Lower leg skin (tissue), 4 donors: ENCODE data around the gene BICDL2. TPM values are rescaled to one million over a fixed set of nuclear protein-coding genes. Genes with fewer than 3 reads are reported as not detected.
"Not testable (repeated sequence)": the region's sequence is repeated elsewhere in the genome, so short reads cannot be mapped to it uniquely, and the experiment has no call there.

Experiments
- DNase-seq, 2 donors: peaks; one replicate each; pipeline ENCODE4 v3.0.0-alpha.2; 2019; ENCODE audit warnings: low spot score in 2 of 2
- H3K4me3 ChIP-seq: fragments of 200-600 bp; sonication (generic); 2 replicates; pipeline ENCODE4 v1.5.1; 2017; ENCODE audit warnings: mild to moderate bottlenecking, low read depth; ENCODE audit not compliant: poor library complexity, severe bottlenecking
- CTCF ChIP-seq, 3 donors: fragments of 450-650 bp; IDR thresholded peaks; one replicate each; pipeline ENCODE4 v1.5.1; 2016; ENCODE audit warnings: antibody characterized with exemption in 3 of 3, mild to moderate bottlenecking in 3 of 3, moderate library complexity in 2 of 3
- POLR2A ChIP-seq, 2 donors: fragments of 450-650 bp; IDR thresholded peaks; one replicate each; pipeline ENCODE4 v1.6.1; 2016 to 2017; ENCODE audit warnings: antibody characterized with exemption in 2 of 2, mild to moderate bottlenecking in 1 of 2, moderate library complexity in 1 of 2
- WGBS, 2 donors: methylation state at CpG; one replicate each; pipeline ENCODE4 v1.1.5; 2018; 5-methylcytosine and 5-hydroxymethylcytosine counted together
- intact Hi-C: fragments of 100-400 bp; cut with DNase I; formaldehyde crosslinking; loops from one replicate; pipeline ENCODE4 v1.15.0; 2023; ENCODE audit warnings: low total_unique reads
- total RNA-seq, 4 donors: library from RNA; depleted of rRNA; stranded (reverse); fragments of >200 nt; gene quantifications; one replicate each; pipeline ENCODE4 v1.1.0, GENCODE V29; 2016

The BICDL2 gene
- 100 to 1,000 TPM in 3 of 4 donors, 10 to 100 TPM in 1; 87.2 to 115 (median 106) TPM for total RNA-seq

- intact Hi-C loops = no loop called here
- no peak for TF ChIP-seq POLR2A (IDR thresholded peaks at IDR 0.05)
- no peak for TF ChIP-seq CTCF (IDR thresholded peaks at IDR 0.05)
- H3K4me3 ChIP-seq = no peak within 1 kb of the TSS
- no peak for DNase-seq
- WGBS, 2 donors = 7 to 19% methylated on average over 13 to 34 of the region's 44 CpGs
Observed at GRCh38 chr16:3036726-3037315, at the start of gene BICDL2. TSS of gene BICDL2 (minus strand) at chr16:3036944. CDS start at chr16:3035496, 1,448 bp downstream.

- 86% methylated on average over 17 of the region's 17 CpGs for WGBS, 2 donors
- no peak overlapping the region for H3K4me3 ChIP-seq
- TF ChIP-seq POLR2A (IDR thresholded peaks at IDR 0.05) = no peak
- TF ChIP-seq CTCF (IDR thresholded peaks at IDR 0.05) = no peak
- DNase-seq = no peak
- intact Hi-C loops = no loop called here
Observed at GRCh38 chr16:3085868-3086595, 49.3 kb upstream of the BICDL2 start.

GRCh38 chr16:3084969-3085670 is 48.4 kb upstream of the BICDL2 start:
- DNase-seq = no peak
- TF ChIP-seq POLR2A (IDR thresholded peaks at IDR 0.05) = no peak
- TF ChIP-seq CTCF (IDR thresholded peaks at IDR 0.05) = no peak
- WGBS, 2 donors = 80 to 84% methylated on average over 7 of the region's 7 CpGs

GRCh38 chr16:3084491-3084890 is 47.7 kb upstream of the BICDL2 start:
- intact Hi-C loops = no loop called here
- 96 to 100% methylated on average over 1 of the region's 1 CpG for WGBS, 2 donors
- no peak for TF ChIP-seq CTCF (IDR thresholded peaks at IDR 0.05)
- no peak for TF ChIP-seq POLR2A (IDR thresholded peaks at IDR 0.05)
- DNase-seq = no peak
- H3K4me3 ChIP-seq = no peak overlapping the region

More at GRCh38 chr16:3084969-3085670, 48.4 kb upstream of the BICDL2 start:
- H3K4me3 ChIP-seq = no peak overlapping the region
- intact Hi-C loops = no loop called here

- H3K4me3 ChIP-seq, DNase-seq, intact Hi-C loops: not testable (repeated sequence)
- WGBS, 2 donors = 93 to 94% methylated on average over 8 of the region's 8 CpGs
Observed at GRCh38 chr16:3083408-3083807, 46.7 kb upstream of the BICDL2 start.

GRCh38 chr16:3081957-3082356 is 45.2 kb upstream of the BICDL2 start:
- intact Hi-C loops, DNase-seq, H3K4me3 ChIP-seq: not testable (repeated sequence)
- 82 to 89% methylated on average over 11 to 13 of the region's 13 CpGs for WGBS, 2 donors
